Activated CD8-positive, alpha-beta memory T cell treated with anti-CD3 and anti-CD28 coated beads for 1 hour (primary cell): ENCODE results near the gene PLGRKT.
"Not testable (repeated sequence)": the region's sequence is repeated elsewhere in the genome, so short reads cannot be mapped to it uniquely, and the experiment has no call there.

Source experiments
- DNase-seq, 2 donors: peaks; one replicate each; pipeline ENCODE4 v3.0.0-alpha.2; 2020; ENCODE audit warnings: low read depth in 1 of 2; ENCODE audit errors: extremely low read depth in 1 of 2

The PLGRKT gene, protein sequence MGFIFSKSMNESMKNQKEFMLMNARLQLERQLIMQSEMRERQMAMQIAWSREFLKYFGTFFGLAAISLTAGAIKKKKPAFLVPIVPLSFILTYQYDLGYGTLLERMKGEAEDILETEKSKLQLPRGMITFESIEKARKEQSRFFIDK

DNA sequence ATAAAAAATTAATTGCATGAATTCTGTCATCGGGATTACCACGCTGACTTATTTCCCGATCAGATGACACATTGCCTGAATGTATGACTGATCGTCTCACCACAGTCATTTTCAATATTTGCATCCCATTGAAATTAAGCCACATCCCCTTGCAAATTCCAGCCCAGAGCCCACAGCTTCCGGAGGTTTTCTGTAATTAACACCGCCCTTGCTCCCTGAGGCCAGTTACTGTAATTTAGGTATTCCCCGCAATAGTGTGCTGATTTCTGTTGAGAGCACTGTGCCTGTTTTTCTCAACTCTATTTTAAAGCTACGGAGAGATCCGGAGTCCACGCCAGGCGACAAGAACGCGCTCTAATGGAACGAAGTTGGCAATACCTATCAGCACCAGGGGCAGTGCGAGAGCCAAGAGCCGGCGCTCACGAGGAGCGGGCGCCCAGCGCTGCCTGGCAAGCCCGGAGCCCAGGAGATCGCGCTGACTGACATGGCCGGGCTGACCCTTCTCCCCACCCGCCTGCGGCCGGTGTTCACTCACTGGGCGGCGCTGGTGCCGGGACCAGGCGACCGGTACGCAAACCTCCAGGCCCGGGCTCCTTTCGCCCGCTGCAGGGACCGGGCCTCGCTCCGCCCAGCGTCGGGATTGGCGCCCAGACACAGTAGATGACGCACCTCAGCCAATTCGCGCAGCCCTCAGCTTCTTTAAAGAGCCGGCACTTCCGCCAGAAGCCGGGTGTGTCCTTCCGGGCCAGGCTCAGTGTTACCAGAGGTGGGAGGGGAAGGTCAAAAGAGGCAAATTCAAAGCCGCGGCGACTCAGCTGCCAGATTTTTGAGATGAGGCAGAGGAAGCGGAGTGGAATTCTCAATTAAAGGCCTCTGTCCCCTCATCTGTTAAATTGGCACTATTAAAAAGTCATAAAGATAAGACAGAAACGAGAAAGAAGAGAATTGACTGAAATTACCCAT lies at the start of gene PLGRKT:
PLGRKT (minus strand) TSS at position 672 of the 963 bp plus-strand sequence. CDS start 5,948 bp downstream, outside the sequence.
- peak; percentile 74 to 80 for DNase-seq

DNA sequence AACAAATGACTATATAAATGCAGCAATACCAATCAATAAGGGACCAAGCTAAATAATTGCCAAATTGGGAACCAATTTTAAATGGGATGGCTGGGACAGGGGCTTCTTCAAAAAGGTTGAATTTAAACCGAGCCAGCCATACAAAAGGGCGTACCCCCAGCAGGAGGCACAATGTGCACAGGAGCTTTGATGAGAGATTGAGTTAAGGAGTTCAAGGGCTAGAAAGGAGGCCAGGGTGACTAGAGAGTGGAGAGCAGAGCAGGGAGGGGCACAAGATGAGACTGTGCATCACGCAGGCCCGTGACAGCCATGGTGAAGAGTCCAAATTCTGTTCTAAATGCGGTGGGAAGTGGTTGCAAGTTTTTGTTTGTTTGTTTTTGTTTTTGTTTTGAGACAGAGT lies 49.3 kb upstream of the PLGRKT start:
- DNase-seq = no peak

DNA sequence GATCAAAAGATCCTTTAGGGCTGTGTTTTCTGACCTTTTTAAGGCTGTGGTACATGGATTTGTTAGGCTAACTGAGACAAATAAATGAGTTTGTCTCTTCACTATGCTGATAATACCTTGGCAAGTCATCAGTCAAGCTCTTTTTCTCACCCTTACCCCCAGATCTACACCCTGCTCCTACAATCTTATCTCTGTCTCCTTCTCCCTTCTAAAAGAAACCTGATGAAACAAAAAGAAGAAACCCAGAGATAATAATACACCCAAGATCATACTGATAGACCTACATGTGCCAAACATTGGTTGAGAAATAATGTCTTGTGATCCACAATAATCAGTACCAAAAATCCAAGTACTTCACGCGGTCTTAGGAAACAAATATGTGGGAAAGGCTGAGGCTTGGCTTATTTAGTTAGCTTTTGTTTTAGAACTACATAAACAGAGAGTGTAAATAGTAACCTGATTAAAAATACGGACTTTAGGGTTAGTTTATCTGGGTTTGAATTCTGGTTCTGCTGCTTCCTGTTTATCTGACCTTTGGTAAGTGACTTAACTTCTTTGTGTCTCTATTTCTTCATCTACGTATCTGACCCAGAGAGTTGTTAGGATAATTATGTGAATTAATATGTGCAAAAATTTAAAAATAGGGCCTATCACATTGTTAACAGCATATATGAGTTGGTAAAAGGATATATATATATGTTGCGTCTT lies 47.8 kb upstream of the PLGRKT start:
- no peak for DNase-seq

DNA sequence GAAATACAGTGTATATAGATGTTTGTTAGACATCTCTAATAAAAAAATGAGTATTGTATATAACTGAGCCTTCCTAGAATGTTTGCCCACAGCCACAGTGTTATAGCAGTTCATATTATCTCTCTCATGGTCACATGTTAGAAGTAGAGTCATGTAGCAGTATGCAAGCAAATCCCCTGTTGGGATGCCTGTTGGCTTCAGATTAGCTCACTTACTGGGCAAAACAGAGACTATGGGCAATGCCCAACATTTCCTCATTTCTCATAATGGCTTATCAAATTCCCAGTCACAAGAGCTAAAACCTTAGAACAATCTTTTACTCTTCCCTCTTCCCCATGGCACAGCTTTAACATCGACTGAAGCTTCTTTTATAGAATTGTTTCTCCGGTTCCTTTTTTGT lies 45.6 kb upstream of the PLGRKT start:
- no peak for DNase-seq

DNA sequence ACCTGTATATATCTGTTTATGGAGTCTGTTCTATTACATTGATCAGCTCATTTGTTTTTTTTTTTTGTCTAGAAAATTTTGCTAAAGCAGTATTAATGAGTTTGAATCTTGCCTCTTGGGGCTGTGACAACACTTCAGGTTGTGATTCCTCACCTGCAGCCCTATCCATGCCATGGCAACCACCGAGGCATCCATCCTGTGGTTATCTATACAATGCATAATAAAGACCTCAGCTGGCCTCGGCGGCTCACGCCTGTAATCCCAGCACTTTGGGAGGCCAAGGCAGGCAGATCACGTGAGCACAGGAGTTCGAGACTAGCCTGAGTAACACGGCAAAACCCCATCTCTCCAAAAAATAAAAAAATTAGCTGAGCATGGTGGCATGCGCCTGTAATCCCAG lies 44.5 kb upstream of the PLGRKT start:
- DNase-seq = no peak

DNA sequence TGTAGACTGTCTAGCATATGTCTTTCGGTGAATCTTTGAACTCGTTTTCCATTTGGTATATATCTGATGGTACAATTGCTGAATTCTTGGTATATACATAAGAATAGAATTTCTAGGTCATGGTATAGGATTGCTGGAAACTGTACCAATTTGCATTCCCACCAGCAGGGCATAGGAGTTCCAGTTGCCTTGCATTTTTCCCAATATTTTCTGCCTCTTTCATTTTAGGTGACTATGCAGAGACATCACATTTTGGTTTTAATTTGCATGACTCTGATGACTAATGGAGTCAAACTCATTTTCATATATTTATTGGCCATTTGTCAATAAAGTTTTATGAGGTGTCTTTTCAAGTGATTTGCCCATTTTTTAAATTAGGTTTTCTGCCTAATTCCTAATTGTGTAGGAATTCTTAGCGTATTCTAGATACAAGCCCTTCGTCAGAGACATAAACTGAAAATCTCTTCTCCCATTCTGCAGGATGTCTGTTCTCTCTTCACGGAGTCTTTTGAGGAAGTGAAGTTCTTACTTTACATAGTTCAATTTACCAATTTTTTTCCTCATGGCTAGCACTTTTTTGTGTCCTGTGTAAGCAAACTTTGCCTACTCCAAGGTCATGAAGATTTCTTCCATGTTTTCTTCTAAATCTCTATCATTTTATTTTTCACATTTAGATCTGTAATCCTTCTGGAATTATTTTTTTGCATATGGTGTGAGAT lies 43.8 kb upstream of the PLGRKT start:
- no peak for DNase-seq

DNA sequence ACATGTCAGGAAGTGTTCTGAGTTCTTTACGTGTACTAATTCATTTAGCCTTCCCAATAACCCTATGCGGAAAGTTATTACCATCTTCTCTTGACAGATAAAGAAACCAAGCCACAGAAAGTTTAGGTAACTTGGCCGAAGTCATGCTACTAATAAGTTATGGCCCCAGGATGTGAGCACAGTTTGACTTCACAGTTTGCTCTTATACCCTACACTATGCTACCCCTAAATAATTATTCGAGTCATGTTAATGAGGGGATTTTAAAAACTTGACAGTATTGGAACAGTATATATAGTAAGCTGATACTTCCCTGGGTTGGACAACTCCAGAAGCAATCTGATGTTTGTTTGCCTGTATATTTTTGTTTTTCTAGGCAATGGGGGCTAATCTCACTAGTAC lies 43.2 kb upstream of the PLGRKT start:
- DNase-seq = no peak

DNA sequence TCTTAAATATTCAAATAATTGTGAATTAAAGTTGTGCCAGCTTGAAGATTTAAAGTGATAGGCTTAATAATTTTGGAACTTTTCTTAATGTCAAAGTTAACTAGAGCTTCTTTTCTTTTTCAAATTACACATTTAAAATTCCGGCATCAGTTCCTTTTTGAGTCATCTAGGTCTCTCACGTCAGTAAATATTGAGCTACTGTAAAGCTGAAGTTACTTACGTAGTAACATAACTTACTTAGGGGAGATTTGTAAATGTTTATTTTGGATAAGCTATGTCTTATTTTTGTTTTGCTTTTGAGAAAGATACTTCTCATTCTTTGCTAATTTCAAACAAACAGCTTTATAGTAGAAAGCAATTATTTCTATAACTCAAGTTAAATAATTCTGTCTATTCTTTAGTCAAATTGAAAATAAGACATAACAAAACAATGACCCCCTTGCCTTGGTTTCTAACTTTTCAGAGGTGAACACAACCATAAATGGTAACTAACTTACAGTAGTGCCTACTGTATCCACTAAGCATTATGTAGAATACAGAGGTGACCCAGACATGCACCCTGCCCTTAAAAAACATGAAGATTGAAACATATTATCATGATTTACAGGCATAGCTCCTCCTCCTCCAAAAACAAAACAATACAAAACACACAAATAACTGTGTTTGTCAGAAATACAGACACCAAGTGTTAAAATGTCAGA lies 42.4 kb upstream of the PLGRKT start:
- no peak for DNase-seq

DNA sequence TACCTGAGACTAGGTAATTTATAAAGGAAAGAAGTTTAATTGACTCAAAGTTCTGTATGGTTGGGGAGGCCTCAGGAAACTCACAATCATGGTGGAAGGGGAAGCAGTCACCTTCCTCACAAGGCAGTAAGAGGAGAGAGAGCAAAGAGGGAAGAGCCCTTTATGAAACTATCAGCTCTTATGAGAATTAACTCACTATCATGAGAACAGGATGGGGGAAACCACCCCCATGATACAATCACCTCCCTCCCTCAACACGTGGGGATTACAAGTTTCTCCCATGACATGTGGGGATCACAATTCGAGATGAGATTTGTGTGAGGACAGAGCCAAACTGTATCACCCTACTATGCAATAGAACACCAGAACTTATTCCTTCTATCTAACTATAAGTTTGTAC lies 40.5 kb upstream of the PLGRKT start:
- DNase-seq = no peak

DNA sequence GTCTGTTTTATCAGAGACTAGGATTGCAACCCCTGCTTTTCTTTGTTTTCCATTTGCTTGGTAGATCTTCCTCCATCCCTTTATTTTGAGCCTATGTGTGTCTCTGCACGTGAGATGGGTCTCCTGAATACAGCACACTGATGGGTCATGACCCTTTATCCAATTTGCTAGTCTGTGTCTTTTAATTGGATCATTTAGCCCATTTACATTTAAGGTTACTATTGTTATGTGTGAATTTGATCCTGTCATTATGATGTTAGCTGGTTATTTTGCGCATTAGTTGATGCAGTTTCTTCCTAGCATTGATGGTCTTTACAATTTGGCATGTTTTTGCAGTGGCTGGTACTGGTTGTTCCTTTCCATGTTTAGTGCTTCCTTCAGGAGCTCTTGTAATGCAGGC lies 37.9 kb upstream of the PLGRKT start:
- DNase-seq = not testable (repeated sequence)

DNA sequence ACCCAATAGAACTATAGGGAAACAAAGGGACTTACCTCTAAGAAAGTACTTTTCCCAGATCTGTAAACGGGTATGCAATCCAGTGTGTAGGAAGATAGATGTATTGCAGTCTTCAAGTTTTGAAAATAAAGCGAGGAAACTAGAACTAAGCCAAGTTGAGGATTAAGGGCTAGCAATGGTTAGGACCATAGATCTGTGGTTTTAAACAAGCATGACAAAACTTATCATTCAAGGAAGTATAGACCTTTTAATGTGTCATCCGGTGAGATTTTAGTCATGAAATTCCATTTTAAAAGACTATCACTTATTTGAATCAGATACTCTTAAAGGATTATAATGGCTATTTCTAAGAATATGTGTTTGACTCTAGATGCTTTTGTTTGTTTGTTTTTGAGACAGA lies 33.1 kb upstream of the PLGRKT start:
- no peak for DNase-seq

DNA sequence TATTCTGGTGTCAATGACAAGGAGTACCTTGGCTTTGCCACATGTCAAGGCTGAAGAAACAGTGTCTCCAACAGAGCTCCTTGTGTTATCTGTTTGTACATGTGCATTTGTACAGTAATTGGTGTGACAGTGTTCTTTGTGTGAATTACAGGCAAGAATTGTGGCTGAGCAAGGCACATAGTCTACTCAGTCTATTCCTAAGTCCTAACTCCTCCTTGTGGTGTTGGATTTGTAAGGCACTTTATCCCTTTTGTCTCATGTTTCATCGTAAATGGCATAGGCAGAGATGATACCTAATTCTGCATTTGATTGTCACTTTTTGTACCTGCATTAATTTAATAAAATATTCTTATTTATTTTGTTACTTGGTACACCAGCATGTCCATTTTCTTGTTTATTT lies 32.4 kb upstream of the PLGRKT start:
- DNase-seq = no peak

DNA sequence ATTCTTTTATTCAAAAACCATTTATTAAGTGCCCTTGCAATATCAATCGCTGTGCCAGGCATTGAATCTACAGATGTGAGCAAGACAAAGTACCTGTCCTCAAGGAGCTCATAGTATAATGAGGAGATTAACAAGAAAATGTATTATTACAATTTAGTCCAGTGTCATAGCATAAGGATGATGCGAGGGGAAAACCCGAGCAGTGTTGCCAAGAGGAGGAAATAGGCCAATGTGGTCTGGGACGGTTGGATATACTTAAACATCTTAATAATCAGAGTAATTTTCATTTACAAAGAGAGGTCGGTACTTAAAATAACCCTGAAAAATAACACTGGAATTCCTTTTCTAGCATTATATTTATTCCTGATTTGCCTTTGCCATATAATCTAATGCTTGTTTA lies 31.1 kb upstream of the PLGRKT start:
- no peak for DNase-seq

DNA sequence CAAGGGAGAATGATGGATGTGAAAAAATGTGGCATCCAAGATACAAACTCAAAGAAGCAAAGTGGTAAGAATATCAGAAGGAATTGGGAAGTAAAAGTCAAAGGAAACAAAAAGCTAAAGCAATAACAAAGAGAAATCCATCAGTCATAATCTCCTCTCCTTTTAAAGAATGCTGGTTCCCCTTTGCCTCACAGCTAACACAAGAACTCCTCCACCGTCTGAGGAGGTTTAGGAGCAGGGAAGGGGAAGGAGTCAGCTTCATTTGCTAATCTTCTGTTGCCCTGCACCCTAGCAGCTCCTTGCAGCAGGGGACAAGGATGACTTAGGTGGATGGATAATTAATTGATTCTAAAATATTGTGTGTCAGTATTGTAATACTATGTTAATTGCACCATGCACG lies 29.0 kb upstream of the PLGRKT start:
- DNase-seq = no peak

DNA sequence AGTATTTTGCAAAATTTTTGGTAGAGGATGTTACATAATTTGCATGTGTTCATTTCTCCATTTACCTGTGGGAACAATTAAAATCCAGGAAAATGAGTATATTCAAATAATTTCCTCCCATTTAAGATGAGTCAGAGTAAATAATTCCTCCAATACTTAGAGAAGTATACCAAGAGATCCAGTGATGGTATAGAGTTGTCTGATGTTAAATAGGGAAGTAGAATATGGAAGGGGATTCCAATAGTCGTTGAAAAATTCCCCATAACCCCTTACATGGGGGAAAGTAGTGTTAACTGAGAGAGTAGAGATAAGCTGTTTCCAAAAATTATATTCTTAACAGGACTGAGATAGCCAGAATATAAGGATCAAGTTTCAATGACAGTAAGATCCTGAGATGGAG lies 28.3 kb upstream of the PLGRKT start:
- DNase-seq = no peak

DNA sequence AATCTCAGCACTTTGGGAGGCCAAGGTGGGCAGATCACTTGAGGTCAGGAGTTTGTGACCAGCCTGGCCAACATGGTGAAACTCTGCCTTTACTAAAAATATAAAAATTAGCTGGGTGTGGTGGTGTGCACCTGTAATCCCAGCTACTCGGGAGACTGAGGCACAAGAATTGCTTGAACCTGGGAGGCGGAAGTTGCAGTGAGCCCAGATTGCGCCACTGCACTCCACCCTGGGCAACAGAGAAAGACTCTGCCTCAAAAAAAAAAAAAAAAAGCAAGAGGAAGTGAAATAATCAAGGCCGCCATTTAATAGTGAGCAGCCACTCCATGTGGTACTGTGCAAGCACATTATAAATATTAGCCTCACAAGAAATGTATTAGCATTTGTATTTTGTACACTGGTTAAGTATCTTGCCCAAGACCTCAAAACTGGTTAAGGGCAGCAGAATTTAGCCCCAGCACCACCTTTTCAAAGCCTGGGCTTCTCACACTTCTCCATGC lies 27.2 kb upstream of the PLGRKT start:
- not testable (repeated sequence) for DNase-seq

DNA sequence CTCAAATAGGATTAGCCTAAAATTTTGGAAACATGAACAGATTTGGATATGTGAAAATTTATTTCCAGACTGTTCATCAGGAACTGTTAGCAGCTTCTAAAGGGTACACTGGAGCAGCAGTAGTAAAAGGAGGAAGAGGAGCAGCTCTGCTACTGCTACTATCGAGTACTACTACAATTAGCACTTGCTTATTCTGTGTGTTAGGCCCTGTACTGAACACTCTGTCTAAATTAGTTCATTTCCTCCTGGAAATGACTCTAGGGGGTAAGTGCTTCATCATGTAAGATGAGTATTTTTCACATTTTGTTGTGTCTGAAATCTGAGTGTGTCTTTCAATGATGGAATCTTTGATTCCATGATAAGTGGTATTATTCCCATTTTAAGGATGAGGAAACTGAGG lies 22.4 kb upstream of the PLGRKT start:
- DNase-seq = no peak

DNA sequence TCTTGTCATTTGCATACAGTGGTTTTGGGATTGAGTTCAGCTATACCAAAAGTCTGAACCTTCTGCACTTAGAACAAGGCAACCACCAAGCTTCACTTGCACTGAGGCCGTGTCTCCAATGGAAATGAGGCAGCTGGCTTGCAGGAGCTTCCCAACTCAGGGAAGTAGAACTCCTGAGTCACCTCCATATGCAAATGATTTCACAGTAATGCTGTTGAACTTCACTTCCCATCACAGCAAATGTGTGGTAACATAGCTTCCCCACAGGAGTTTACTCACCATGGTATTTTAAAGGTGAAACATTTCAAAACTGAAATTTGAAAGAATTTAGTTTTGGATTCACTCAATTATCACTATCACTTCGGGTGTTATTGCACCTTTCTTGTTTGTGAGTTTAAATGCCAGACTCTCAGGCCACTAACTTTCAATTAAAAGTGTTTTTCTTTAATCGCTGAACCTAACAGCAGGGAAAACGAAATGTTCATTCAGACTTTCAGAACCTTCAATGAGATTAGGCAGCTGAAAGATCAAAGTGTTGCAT lies 21.6 kb upstream of the PLGRKT start:
- no peak for DNase-seq

DNA sequence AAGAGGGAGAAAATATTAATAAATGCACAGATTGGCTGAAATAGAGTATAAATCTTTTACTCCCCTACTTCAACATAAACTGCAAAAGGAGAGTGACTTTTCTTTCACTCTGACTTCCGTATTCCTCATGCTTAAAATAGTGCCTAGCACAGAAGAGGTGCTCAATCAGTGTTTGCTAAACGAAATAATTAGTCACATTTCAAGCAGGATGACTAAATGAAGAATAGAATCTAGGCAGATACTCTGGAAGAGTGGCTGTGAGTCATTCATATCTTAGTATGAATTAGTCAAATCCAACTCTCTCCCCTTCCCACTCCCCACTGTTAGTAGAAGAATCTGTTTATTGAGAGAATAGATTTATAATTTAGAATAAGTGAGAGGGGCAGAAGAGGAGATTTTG lies 17.5 kb upstream of the PLGRKT start:
- DNase-seq = no peak

DNA sequence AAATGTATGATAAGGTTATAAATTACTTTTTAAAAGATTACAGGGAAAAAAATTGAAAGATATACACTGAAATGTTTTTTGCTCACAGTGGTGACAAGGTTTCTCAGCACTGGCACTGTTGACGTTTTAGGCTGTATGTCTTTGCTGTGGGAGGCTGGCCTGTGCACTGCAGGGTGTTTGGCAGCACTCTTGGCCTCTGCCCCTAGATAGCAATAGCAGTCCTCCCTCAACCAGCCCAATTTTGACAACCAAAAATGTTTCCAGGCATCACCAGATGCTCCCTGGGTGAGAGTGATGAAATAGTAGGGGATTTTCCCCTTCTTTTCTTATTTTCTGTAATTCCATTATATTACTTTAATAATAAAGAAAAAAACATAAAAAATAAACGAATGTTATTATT lies 15.9 kb upstream of the PLGRKT start:
- DNase-seq = no peak
